HT1080 (cell line): ENCODE data around the gene AOPEP. TPM values are rescaled to one million over a fixed set of nuclear protein-coding genes. Genes with fewer than 3 reads are reported as not detected.
"Not testable (repeated sequence)": the region's sequence is repeated elsewhere in the genome, so short reads cannot be mapped to it uniquely, and the experiment has no call there.

Experiments
- DNase-seq: peaks from one replicate; pipeline ENCODE4 v3.0.0-alpha.2; 2015; ENCODE audit warnings: low read depth
- total RNA-seq: library from RNA; depleted of rRNA; stranded (reverse); fragments of >200 nt; shearing (Covaris generic); gene quantifications from 2 replicates; pipeline ENCODE4 v1.2.3, GENCODE V29; 2014

Gene AOPEP
- total RNA-seq, 1 experiment from 2014 or later = 25.3 TPM

DNA sequence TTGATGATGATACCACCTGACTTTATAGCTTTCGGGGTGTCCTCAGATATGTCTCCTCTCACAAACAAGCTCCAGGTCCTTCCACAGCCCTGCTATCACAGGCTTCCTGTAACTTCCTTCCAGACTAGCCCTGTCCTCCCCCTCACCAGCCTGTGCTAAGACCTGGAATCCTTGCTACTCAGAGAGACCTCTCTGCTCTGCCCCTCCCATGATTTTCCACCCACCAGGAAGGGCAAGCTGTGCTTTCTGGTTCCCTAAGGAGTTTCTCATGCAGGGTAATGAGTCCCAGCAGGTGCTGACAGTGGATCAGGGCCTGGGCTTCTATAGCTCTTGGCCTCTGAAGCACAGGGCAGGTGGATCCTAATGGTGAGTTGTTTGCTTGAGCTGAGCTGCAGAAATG lies 86.9 kb downstream of the AOPEP start:
- no peak for DNase-seq

DNA sequence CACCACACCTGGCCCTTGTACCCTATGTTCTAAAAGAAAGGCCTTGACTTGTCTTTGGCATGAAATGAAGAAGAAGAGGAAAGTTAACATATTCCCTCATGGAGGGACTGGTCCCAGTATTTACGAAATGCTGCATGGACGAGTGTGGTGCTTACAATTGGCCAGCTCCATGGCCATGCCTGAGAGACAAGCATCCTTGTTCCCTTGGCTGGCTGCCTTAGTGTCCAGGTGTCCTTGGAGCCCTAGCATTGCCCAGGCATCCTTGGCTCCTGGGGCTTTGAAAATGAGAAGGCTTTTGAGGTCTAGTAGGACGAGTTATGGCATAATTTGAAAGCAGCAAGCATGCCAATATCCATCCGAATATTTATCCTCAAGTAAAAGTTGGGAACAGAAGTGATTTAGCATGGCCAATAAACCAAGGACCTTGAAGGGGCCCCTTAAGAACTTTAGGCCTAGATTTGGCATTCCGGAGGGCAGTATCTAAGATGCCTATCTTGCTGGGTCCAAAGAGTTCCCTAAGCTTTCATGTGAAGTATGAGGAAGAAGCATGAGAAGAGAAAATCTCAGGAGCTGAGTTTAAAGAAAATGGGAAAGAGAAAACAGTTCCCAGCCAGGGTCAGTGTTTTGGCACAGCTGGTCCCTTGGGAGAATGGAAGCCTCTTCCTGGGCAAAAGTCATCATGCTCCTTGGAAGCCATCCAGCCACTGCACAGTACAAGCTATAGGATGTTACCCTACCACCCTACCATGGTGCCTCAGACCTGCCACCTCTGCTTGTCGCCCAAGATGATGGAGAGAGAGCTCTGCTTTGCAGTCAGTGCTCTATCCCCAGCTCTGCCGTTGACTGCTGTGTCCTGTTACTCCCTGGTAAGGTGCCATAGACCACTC lies 91.0 kb downstream of the AOPEP start:
- no peak for DNase-seq

DNA sequence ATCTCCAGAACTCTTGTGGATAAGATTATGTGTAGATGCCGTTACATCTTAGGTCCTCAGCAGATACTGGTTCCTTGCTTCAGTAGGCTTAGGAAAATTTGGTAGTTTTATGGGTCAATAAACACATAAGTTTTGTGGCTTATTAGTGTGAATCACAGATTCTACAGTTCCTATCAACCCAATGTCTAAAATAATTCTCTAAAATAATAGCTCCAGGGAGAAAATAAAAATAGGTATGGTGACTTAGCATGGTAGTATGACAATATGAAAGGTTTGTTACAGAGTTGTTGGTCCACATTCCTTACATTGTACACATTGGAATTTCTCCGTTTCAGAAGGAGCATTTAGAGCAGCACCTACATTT lies 91.7 kb downstream of the AOPEP start:
- DNase-seq = no peak

DNA sequence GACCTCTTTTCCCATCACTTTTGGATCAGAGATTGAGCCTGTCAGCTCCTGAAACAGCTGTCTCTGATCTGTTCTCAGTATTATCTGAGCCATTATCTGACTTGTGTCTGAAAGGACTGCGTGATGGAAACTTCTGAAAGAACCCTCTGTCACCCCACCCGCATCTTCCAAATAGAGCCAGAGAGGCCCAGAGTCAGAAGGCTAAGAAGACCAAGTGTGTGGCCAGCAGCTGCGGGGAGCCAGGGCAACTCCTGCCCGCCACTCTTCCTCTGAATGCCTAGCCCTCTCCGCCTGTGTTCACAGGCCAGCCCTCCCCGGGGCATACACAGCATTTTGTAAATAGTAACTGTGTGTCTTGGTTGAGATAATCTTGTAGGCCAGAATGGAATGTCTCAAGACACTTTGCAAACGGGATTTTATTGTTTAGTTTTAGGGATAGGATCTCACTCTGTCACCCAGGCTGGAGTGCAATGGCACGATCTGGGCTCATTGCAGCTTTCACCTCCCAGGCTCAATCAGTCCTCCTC lies 92.7 kb downstream of the AOPEP start:
- DNase-seq = no peak

DNA sequence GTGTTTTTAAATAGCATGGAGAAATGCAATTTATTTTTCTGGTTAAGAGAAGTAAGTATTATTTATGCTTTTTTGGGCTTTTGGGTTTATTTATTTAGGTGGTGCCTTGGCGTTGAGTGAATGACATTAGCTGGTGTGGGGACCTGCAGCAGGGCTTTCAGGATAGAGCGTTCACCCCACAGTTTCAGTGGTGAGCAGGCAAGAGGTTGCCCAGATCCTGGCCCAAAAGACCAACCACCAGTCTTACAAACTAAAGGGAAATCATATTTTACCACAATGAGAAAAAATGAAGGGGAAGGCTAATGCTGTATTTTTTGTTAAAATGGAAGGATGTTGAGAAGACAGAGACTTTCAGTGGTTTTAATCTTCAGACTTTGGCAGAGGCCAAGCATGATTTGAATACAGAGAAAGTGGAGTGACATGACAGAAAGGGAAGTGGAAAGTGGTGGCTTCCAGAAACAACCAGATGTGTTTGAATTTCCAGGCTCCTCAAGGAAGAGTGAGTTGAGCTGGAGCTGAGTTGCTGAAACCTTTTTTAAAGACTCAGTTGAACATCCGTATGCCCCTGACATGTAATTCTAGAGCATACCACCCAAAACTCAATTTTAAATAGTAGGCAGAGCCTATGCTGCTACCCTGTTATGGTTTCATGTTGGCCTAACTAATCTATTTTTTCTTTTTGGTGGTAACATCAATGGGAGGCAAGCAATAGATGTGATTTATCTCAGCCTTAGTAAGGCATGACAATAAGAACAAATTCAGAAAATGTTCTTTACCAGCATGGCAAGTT lies 94.8 kb downstream of the AOPEP start:
- DNase-seq = no peak

DNA sequence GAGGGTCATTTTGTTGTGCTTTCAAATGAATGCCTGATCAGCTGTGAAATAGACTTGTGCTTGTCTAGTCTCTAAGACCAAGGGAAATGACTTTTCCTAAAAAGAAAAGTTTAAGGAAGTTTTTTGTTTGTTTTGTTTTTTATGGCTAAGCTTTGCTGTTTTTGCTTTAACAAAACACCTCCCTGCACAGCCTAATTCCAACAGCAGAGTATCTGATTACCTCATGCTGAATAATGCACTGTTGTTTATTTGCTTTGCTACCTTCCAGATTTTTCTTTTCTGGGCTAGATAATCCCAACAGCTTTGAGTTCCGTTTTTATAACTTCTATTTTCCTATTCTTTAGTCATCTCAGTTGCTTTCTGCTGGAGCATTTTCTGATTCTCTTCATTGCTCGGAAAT lies 95.8 kb downstream of the AOPEP start:
- DNase-seq = no peak

DNA sequence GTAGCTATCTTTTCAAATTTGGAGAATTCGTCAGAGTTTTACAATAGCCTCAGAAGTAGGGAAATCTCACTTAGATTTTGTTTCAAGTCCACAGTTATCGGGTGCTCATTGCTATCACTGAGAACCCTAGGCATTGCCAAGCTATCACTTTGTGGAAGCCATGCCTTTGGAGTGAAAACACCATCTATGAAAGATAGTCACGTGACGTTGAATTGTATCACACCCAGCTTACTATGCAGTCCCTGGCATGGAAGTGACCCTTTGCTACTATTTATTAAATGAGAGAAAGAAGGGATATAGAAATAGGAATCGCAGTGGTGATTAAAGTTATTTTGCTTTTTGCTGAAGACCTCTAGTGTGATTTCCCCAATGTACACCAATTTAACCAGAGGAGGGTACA lies 97.2 kb downstream of the AOPEP start:
- no peak for DNase-seq

DNA sequence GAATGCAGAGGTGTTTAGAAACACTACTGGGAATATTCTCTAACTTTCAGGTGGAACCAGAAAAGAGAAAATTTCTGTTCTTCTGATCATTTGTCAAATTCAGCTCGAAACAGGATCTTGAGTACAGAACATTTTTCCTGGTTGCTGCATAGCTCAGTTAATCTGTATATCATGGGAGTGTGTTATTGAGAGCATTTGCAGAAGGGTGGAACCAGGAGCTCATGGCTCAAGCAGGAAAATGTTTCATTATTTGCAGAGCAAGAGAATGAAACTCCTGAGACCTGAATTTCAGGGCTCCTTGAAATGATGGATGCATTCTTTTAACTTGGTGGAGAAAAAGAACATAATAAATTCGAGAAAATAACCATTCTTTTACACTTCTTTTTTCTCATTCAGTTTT lies 97.9 kb downstream of the AOPEP start:
- DNase-seq = no peak

DNA sequence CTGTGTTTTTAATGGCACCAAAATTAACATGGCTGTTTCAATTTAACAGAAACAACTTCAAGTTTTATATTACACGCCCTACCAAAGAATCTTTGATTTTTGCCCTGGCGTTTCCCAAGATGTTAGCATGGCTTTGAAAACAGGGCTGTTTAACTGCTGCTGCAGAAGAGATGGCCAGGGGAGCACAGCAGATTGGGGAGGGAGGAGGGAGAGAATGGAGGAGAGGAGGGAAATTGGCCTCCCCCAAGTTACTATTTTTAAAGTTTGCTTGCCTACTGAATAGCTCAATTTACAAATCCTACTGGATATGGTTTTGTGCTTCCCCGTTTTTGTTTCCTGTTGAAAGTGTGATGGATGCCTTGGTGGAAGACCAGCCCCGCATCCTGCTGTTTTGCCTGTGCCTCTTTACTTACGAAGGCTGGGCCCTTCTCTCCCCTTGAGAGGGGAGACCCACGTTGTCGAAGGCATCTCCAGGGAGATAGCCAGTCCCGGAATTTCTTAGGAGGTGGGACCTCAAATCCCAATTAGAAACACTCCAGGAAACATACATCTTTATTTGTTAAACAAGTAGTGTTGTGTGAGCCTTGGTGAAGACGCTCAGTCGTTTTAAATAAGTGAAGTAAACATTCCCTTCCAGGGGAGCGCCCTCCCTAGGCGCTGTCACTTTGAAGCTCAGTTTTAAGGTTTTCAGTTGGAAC lies 98.6 kb downstream of the AOPEP start:
- DNase-seq = no peak

DNA sequence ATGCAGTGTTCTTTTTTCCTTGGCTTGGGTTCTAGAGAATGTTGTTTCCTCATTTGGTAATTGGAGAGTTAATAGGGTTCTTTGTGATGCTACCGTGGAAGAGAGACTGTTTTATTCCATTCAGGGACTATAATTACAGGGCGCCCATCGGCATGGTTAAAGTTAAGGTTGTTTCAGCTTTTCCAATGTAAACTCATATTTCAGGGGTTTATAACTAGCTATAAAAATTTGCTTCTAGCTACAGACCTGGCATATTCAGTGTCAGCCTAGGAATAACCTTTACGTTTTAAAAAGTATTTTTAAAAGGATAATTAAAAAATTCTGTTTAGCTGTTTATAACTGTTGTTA lies 99.1 kb downstream of the AOPEP start:
- DNase-seq = no peak

DNA sequence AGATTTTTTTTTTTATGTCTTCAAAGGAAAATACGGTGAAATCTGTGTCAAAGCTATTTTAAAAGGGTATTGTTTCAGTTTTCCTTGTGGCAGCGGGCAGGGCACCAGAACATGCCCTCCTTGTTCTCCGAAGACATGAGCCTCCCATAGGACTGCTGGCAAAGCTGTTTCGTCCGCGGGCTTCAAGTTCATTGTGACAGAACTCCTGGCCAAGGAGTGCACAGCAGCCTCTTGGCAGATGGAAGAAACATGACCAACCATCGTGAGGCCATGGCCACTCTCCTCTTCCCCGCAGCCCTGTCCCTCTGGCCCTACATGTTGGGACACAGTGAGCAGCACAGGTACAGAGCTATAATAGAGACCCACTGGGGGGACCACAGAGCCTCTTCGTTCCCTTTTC lies 99.5 kb downstream of the AOPEP start:
- no peak for DNase-seq

DNA sequence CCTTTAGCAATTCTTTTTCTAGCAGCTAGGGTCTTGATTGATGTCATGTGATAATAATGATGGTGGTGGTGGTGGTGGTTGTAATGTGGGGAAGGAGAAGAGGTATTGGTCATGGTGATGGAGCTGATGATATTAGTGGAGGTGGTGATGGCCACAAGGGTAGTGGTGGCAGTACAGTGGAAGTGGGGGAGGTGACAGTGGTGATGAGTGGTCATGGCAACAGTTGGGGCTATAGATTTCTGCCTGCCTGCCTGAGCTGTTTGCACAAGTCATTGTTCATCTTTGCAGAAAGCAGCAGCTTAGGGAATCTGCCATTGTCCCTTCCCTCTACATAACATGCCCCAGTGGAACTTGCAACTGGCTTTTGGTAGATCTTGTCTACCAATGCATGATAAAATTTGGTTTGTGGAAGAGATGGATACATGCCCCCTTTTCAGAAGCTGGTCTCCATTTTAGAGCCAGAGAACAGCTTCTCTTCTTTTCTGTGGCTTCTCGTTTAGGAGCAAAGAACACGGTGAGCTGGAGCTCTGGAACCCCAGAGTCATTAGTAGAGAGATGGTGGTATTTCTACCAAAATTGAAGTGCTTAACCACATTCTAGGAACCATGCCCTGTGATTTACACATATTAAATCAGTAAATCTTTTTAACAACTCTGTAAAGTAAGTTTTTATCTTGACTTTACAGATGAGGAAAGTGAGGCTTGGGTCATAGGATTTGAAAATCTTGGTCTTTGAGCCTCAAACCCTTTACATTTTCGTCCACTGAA lies 100.3 kb downstream of the AOPEP start:
- DNase-seq = no peak

DNA sequence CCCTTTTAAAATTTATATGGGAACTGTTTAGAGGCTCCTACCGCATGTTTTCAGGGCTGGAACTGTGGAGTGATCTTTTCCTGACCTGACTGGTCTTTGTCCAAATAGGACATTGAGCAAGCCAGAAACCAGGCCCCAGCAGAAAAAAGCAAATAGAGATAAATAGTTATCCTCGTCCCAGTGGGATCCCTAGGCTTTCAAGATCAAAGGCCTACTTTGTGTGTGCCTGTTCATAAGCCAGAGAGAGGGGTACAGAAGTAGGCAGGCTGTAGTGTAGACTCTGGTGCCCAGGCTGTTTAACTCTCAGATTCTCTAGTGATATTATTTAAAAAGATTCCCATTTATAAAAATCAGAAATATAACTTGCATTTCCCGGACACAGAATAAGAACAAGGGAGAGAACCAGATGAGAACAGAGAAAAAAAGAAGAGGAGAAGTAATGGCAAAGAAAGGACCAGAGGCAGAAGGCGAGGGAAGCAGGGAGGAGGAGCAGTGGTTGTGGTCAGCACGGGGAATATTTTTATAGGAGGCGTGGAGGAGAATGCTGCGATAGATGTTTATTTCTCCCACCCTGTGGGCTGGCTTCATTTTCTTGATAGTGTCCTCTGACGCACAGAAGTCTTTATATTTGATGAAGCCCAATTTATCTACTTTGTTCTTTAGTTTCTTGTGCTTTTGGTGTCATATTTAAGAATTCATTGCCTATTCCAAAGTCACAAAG lies 101.2 kb downstream of the AOPEP start:
- DNase-seq = no peak

DNA sequence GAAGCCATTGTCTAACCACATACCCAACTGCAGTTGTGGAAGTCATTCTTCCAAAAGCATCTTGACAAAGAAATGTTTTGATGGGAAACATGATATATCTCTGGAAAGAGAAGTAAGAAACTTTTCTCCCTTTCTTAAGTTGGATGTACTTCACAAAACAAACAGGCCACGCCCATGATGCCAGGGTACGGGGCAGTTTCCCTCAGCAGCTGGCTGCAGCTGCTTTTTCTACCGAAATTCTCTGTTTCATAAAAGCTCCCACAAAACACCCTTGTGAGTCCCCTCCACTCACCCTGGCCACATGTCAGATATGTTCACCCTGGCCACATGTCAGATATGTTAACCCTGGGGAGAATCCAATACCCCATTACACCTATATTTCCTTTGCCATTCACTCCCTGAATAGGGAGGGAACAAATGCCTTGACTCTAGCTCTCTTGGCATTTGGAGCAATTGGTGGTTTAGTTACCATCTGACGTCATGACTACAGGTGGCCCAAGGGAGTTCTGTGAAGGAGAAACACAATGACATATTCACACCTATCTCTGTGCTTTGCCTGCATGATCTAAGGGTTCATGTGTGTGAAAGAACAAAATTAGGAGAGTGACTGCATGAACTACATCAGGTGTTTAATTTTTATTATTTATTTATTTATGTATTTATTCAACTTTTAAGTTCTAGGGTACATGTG lies 103.0 kb downstream of the AOPEP start:
- no peak for DNase-seq

DNA sequence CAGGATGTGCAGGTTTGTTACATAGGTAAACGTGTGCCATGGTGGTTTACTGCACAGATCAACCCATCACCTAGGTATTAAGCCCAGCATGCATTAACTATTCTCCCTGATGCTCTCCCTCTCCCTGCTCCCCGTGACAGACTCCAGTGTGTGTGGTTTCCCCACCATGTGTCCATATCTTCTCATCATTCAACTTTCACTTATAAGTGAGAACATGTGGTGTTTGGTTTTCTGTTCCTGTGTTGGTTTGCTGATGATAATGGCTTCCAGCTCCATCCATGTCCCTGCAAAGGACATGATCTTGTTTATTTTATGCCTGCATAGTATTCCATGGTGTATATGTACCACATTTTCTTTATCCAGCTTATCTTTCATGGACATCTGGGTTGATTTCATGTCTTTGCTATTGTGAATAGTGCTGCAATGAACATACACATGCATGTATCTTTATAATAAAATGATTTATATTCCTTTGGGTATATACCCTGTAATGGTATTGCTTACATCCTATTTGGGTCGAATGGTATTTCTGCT lies 103.6 kb downstream of the AOPEP start:
- not testable (repeated sequence) for DNase-seq

DNA sequence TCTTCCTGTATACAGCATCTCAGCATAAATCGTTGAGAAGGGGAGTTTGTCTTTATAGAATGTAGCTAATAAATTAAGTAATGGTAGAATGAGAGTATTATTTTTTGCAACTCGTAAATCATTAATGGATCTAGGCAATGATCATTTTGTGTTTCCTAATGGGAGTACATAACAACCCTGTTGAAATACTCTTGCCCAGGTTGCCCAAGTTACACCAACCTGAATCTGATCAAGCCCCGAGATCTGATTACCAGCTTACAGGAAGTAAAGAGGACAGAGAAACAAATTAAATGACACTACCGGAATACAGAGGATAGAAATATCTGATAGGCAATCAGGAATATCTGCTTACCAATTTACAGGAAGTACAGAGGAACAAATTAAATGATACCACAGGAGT lies 107.3 kb downstream of the AOPEP start:
- DNase-seq = no peak

DNA sequence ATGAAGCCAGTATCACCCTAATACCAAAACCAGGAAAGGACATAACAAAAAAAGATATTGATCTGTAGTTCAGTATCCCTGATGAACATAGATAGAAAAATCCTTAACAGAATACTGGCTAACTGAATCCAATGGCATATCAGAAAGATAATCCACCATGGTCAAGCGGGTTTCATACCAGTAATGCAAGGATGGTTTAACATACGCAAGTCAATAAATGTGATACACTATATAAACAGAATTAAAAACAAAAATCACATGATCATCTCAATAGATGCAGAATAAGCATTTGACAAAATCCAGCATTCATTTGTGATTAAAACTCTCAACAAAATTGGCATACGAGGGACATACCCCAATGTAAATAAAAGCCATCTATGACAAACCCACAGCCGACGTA lies 110.9 kb downstream of the AOPEP start:
- no peak for DNase-seq

DNA sequence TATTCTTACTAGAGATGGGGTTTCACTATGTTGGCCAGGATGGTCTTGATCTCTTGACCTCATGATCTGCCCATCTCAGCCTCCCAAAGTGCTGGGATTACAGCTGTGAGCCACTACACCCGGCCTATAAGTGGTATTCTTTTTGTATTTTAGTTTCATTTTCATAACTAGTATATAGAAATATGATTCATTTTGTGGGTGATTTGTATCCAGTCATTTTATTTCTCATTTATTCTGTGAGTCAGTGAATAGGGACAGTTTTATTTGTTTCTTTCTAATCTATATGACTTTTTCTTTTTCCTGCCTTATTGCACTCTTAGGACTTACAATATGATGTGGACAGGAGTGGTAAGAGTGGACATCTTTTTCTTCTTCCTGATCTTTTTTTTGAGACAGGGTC lies 112.9 kb downstream of the AOPEP start:
- no peak for DNase-seq

DNA sequence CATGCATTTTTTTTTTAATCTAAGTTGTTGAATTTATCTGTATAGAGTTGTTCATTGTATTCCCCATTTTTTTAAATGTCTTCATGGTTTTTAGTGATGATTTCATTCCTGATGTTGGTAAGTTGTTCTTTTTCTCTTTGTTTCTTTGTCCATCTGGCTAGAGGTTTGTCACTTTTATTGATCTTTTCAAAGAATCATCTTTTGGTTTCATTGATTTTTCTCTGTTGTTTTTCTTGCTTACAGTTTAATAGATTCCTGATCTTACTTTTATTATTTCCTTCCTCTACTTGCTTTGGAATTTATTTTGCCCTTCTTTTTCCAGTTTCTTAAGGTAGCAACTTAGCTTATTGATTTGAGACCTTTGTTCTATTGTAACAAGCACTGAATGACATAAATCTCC lies 114.2 kb downstream of the AOPEP start:
- DNase-seq = no peak

DNA sequence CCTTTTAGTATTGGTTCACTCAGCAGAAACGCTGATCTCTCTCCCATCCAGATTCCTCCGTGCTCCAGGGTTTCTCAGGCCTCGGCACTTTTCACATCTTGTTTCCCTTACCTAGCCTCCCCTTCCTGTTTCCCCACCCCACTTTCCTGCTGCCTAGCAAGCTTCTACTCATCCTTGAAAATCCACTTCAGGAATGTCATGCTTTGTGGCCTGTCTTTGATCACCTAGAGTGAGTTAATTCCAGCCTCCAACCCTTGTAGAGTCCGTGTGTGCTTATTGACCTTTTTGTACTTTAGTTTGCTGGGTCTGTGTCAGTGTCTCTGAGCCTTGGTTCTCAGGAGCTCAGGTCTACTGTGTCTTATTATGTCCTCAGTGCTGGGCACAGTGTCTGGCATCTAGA lies 116.6 kb downstream of the AOPEP start:
- DNase-seq = no peak
